Mesendoderm (in vitro differentiated cells): ENCODE results near the gene HERPUD2. TPM values are rescaled to one million over a fixed set of nuclear protein-coding genes. Genes with fewer than 3 reads are reported as not detected.

ENCODE experiments used
- DNase-seq: peaks from one replicate; pipeline ENCODE4 v3.0.0; 2013
- H2AK5ac ChIP-seq: 2 replicates; pipeline ENCODE4 v1.6.1; 2013; ENCODE audit warnings: low read length, inconsistent platforms
- H2BK120ac ChIP-seq: 2 replicates; pipeline ENCODE4 v1.6.1; 2013; ENCODE audit warnings: low read depth, mild to moderate bottlenecking, low read length, moderate library complexity, mixed read lengths
- H2BK15ac ChIP-seq: replicated peaks from 2 replicates; pipeline ENCODE4 v1.6.1; 2013; ENCODE audit warnings: low read depth, mild to moderate bottlenecking, moderate library complexity
- H2BK5ac ChIP-seq: 2 replicates; pipeline ENCODE4 v1.6.1; 2013; ENCODE audit warnings: low read length, inconsistent platforms
- H3K18ac ChIP-seq: 2 replicates; pipeline ENCODE4 v1.6.1; 2013; ENCODE audit warnings: mild to moderate bottlenecking, low read length, mixed read lengths
- H3K23ac ChIP-seq: one replicate; pipeline ENCODE4 v1.6.1; 2013; ENCODE audit warnings: low read length
- H3K27ac ChIP-seq: 2 replicates; pipeline ENCODE4 v1.5.1; 2013; ENCODE audit warnings: low read depth, mild to moderate bottlenecking, inconsistent platforms, low read length, moderate library complexity
- H3K27me3 ChIP-seq: 2 replicates; pipeline ENCODE4 v1.6.1; 2013; ENCODE audit warnings: low read length, control low read depth, mild to moderate bottlenecking, inconsistent platforms; ENCODE audit not compliant: insufficient read depth, poor library complexity
- H3K36me3 ChIP-seq: 2 replicates; pipeline ENCODE4 v1.6.1; 2013; ENCODE audit warnings: low read length, inconsistent platforms; ENCODE audit not compliant: control insufficient read depth, insufficient read depth
- H3K4ac ChIP-seq: one replicate; pipeline ENCODE4 v1.6.1; 2013; ENCODE audit warnings: low read depth, mild to moderate bottlenecking, low read length, moderate library complexity
- H3K4me1 ChIP-seq: 2 replicates; pipeline ENCODE4 v1.6.1; 2013; ENCODE audit warnings: low read depth, low read length, inconsistent platforms; ENCODE audit not compliant: control insufficient read depth
- H3K4me2 ChIP-seq: 2 replicates; pipeline ENCODE4 v1.6.1; 2013; ENCODE audit warnings: low read length
- H3K4me3 ChIP-seq: 2 replicates; pipeline ENCODE4 v1.5.1; 2013; ENCODE audit warnings: mild to moderate bottlenecking, low read length
- H3K56ac ChIP-seq: one replicate; pipeline ENCODE4 v1.6.1; 2013; ENCODE audit warnings: low read length
- H3K79me1 ChIP-seq: 2 replicates; pipeline ENCODE4 v1.6.1; 2013; ENCODE audit warnings: low read length, inconsistent platforms
- H3K79me2 ChIP-seq: 2 replicates; pipeline ENCODE4 v1.6.1; 2013; ENCODE audit warnings: mild to moderate bottlenecking, low read length; ENCODE audit not compliant: control insufficient read depth, insufficient read depth
- H3K9ac ChIP-seq: 2 replicates; pipeline ENCODE4 v1.6.1; 2013; ENCODE audit warnings: low read length, inconsistent platforms
- H4K5ac ChIP-seq: one replicate; pipeline ENCODE4 v1.6.1; 2013; ENCODE audit warnings: low read length
- H4K8ac ChIP-seq: one replicate; pipeline ENCODE4 v1.6.1; 2013; ENCODE audit warnings: low read depth, mild to moderate bottlenecking, control low read depth, low read length, moderate library complexity
- WGBS: extraction: QIAGEN DNeasy Blood & Tissue Kit; methylation state at CpG from one replicate; pipeline ENCODE4 v1.1.7; 2013; ENCODE audit warnings: low lambda C conversion rate, missing lambda C conversion rate; ENCODE audit not compliant: insufficient coverage; ENCODE audit errors: extremely low coverage; 5-methylcytosine and 5-hydroxymethylcytosine counted together
- polyA plus RNA-seq, 2 experiments: library from polyadenylated mRNA; stranded (reverse); fragments of 200-250 nt; gene quantifications; one replicate each; pipeline ENCODE4 v1.2.3, GENCODE V29; 2013

HERPUD2 gene, protein sequence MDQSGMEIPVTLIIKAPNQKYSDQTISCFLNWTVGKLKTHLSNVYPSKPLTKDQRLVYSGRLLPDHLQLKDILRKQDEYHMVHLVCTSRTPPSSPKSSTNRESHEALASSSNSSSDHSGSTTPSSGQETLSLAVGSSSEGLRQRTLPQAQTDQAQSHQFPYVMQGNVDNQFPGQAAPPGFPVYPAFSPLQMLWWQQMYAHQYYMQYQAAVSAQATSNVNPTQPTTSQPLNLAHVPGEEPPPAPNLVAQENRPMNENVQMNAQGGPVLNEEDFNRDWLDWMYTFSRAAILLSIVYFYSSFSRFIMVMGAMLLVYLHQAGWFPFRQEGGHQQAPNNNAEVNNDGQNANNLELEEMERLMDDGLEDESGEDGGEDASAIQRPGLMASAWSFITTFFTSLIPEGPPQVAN
- 16.0 TPM for polyA plus RNA-seq (2013, experiment 1 of 2)
- 17.2 TPM for polyA plus RNA-seq (2013, experiment 2 of 2)

DNA sequence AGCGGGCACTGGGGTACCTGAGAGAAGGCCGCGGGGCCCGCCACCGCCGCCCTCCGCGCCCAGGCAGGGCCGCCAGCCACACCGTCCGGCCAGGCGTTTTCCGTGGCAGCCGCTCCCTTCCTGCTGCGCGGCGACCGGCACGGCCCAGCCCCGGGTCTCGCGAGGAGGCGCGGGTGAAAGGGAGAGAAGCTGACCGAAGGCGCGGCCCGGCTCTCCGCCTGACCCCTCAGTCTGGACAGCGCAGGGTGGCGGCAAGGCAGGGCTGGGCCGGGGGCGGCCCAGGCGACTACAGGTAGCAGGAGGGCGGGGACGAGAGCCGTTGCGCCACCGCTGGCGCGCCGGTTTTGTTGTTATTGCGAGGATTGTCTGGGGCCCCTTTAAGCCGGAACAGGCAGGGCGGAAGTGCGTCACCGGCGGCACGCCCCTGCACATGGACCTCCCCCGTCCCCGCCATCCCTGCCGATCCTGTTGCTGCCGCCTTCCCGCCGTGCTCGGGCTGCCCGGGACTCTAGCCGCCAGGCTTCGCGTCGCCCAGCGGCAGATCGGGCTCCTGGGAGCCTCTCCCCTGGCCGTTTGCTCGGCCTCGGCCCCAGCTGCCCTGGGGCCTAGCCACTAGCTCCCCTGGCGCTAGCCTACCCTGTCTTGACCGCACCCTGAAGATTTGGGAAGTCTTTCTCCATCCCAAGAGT lies at the start of gene HERPUD2:
TSS of gene HERPUD2 (minus strand) at position 352 of the 689 bp plus-strand sequence. CDS start 805 bp downstream, outside the sequence.
- H2BK120ac ChIP-seq: no peak within 1 kb of the TSS
- H3K4me1 ChIP-seq: peaks cover 11% of the 10 kb centered on the region
- peak within 1 kb of the TSS; percentile 92 for H3K18ac ChIP-seq
- no CpG with 5 or more reads among the region's 68 CpGs for WGBS
- H3K27ac ChIP-seq: peak within 1 kb of the TSS; percentile 97
- peaks cover 10% of the 10 kb centered on the region for H3K79me1 ChIP-seq
- no peak within 1 kb of the TSS for H4K5ac ChIP-seq
- peak within 1 kb of the TSS; percentile 84 for H3K4me3 ChIP-seq
- DNase-seq: peak; percentile 97
- H4K8ac ChIP-seq: peak within 1 kb of the TSS; percentile 43
- H2AK5ac ChIP-seq: peak within 1 kb of the TSS; percentile 35
- peak within 1 kb of the TSS; percentile 95 for H3K9ac ChIP-seq
- no peak within 1 kb of the TSS for H2BK15ac ChIP-seq
- peaks cover 2% of the 10 kb centered on the region for H3K79me2 ChIP-seq
- peak within 1 kb of the TSS; percentile 97 for H3K23ac ChIP-seq
- H2BK5ac ChIP-seq: peak within 1 kb of the TSS; percentile 69
- H3K36me3 ChIP-seq: no peaks in the 10 kb centered on the region
- peak within 1 kb of the TSS; percentile 97 for H3K4me2 ChIP-seq
- peak within 1 kb of the TSS; percentile 89 for H3K4ac ChIP-seq
- no peaks in the 10 kb centered on the region for H3K27me3 ChIP-seq
- peak within 1 kb of the TSS; percentile 99 for H3K56ac ChIP-seq

DNA sequence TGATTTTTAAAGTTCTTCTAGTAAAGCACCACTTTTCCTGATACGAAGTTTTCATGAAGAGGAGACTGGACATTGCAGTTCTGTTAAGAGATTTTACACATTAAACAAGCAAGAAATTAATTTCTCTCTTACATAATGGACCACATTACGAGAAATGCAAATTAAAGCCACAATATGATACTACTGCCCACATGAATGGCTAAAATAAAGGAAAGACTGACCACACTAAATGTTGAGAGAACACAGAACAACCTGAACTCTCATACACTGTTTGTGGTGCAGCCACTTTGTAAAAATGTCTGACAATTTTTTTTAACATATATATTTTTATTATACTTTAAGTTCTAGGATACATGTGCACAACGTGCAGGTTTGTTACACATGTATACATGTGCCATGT lies 44.0 kb upstream of the HERPUD2 start:
- Histone ChIP-seq H3K79me2 (no peaks in the 10 kb centered on the region), H3K9ac (no peak overlapping the region), H4K8ac (no peak overlapping the region), H2BK120ac (no peak overlapping the region), H3K79me1 (no peaks in the 10 kb centered on the region), H3K56ac (no peak overlapping the region), H3K4me2 (no peak overlapping the region), H3K36me3 (no peaks in the 10 kb centered on the region), H3K4me1 (peaks cover 2% of the 10 kb centered on the region), H3K4me3 (no peak overlapping the region), H3K4ac (no peak overlapping the region), H4K5ac (no peak overlapping the region), H2AK5ac (no peak overlapping the region), H2BK5ac (no peak overlapping the region), H3K27me3 (no peaks in the 10 kb centered on the region), H3K27ac (no peak overlapping the region), H3K18ac (no peak overlapping the region), H3K23ac (no peak overlapping the region), H2BK15ac (no peak overlapping the region)
- no peak for DNase-seq
- no CpG with 5 or more reads among the region's 3 CpGs for WGBS

- no peak overlapping the region for H2BK15ac ChIP-seq
- no peak overlapping the region for H3K9ac ChIP-seq
- H3K18ac ChIP-seq: no peak overlapping the region
- no peak overlapping the region for H3K4ac ChIP-seq
- no peak overlapping the region for H3K27ac ChIP-seq
- H2AK5ac ChIP-seq: no peak overlapping the region
- H3K79me1 ChIP-seq: no peaks in the 10 kb centered on the region
- H3K23ac ChIP-seq: no peak overlapping the region
- peaks cover 2% of the 10 kb centered on the region for H3K4me1 ChIP-seq
- H3K79me2 ChIP-seq: no peaks in the 10 kb centered on the region
- no peaks in the 10 kb centered on the region for H3K27me3 ChIP-seq
- DNase-seq: no peak
- no peak overlapping the region for H2BK120ac ChIP-seq
- H3K36me3 ChIP-seq: no peaks in the 10 kb centered on the region
- no CpG with 5 or more reads among the region's 1 CpG for WGBS
- no peak overlapping the region for H3K56ac ChIP-seq
- no peak overlapping the region for H4K8ac ChIP-seq
- no peak overlapping the region for H3K4me3 ChIP-seq
- no peak overlapping the region for H4K5ac ChIP-seq
- H2BK5ac ChIP-seq: no peak overlapping the region
- no peak overlapping the region for H3K4me2 ChIP-seq
Measured at GRCh38 chr7:35736725-35737124, 41.8 kb upstream of the HERPUD2 start.

DNA sequence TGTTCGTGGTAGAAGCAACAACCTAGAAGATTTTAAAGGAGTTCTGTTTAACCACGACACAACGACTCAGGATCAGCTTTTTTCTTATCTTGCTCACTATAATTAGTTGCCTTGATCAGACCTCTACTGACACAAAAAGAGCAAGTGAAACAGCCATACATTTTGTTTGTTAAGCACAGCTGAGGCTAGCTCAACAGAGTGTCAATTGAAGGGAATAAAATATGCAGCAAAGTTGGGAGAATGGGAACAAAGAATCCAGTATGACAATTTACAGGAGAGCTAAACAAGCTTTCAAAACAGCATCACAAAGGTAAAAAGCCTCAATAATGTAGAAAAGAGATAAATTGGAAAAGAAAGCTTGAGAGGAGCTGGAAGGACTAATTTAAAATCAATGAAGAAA lies 40.5 kb upstream of the HERPUD2 start:
- no peak overlapping the region for H2AK5ac ChIP-seq
- H3K9ac ChIP-seq: no peak overlapping the region
- no CpG with 5 or more reads among the region's 3 CpGs for WGBS
- no peaks in the 10 kb centered on the region for H3K79me1 ChIP-seq
- no peak overlapping the region for H3K56ac ChIP-seq
- no peak overlapping the region for H2BK15ac ChIP-seq
- H3K27ac ChIP-seq: no peak overlapping the region
- no peak overlapping the region for H3K4me3 ChIP-seq
- peaks cover 2% of the 10 kb centered on the region for H3K4me1 ChIP-seq
- H2BK5ac ChIP-seq: no peak overlapping the region
- no peak overlapping the region for H3K4ac ChIP-seq
- H3K4me2 ChIP-seq: no peak overlapping the region
- H3K23ac ChIP-seq: no peak overlapping the region
- no peak overlapping the region for H3K18ac ChIP-seq
- no peak overlapping the region for H4K5ac ChIP-seq
- no peak for DNase-seq
- H4K8ac ChIP-seq: no peak overlapping the region
- H3K27me3 ChIP-seq: no peaks in the 10 kb centered on the region
- H2BK120ac ChIP-seq: no peak overlapping the region
- H3K79me2 ChIP-seq: no peaks in the 10 kb centered on the region
- H3K36me3 ChIP-seq: no peaks in the 10 kb centered on the region

GRCh38 chr7:35734001-35734483 lies 39.1 kb upstream of the HERPUD2 start:
- no peak overlapping the region for H3K23ac ChIP-seq
- H3K36me3 ChIP-seq: no peaks in the 10 kb centered on the region
- H4K8ac ChIP-seq: no peak overlapping the region
- DNase-seq: no peak
- no peaks in the 10 kb centered on the region for H3K79me1 ChIP-seq
- H3K27ac ChIP-seq: no peak overlapping the region
- H2BK120ac ChIP-seq: no peak overlapping the region
- H3K9ac ChIP-seq: no peak overlapping the region
- no peaks in the 10 kb centered on the region for H3K79me2 ChIP-seq
- no peaks in the 10 kb centered on the region for H3K27me3 ChIP-seq
- H4K5ac ChIP-seq: no peak overlapping the region
- no peak overlapping the region for H3K4me2 ChIP-seq
- no CpG with 5 or more reads among the region's 5 CpGs for WGBS
- H3K4ac ChIP-seq: no peak overlapping the region
- no peak overlapping the region for H3K4me3 ChIP-seq
- no peak overlapping the region for H2AK5ac ChIP-seq
- no peak overlapping the region for H2BK15ac ChIP-seq
- H3K56ac ChIP-seq: no peak overlapping the region
- H2BK5ac ChIP-seq: no peak overlapping the region
- peaks cover 2% of the 10 kb centered on the region for H3K4me1 ChIP-seq
- H3K18ac ChIP-seq: no peak overlapping the region
